GM06990 (cell line): ENCODE data around the gene PAPOLG.
A peak's percentile ranks its signal among the peaks of the same experiment; 100 is the strongest.

Source experiments
- DNase-seq: peaks from one replicate; pipeline ENCODE4 v3.0.0-alpha.2; 2011; ENCODE audit not compliant: insufficient read length; ENCODE audit errors: extremely low read depth
- H3K27me3 ChIP-seq: replicated peaks from 2 replicates; pipeline ENCODE4 v1.6.0; 2011; ENCODE audit warnings: low read length; ENCODE audit not compliant: control insufficient read depth, insufficient read depth
- H3K36me3 ChIP-seq: 2 replicates; pipeline ENCODE4 v1.5.1; 2011; ENCODE audit warnings: low read length; ENCODE audit not compliant: control insufficient read depth, insufficient read depth
- H3K4me3 ChIP-seq: replicated peaks from 2 replicates; pipeline ENCODE4 v1.5.1; 2011; ENCODE audit warnings: low read depth, mild to moderate bottlenecking, control low read depth, low read length
- CTCF ChIP-seq: IDR thresholded peaks from 2 replicates; pipeline ENCODE4 v1.5.1; 2011; ENCODE audit warnings: low read length, control low read depth, mild to moderate bottlenecking, inconsistent platforms; ENCODE audit not compliant: insufficient read depth, poor library complexity, severe bottlenecking

Gene PAPOLG

GRCh38 chr2:60832621-60833020 is 76.6 kb downstream of the PAPOLG start:
- no peak for DNase-seq
- TF ChIP-seq CTCF: no peak
- no peaks in the 10 kb centered on the region for H3K36me3 ChIP-seq
- no peak overlapping the region for H3K4me3 ChIP-seq
- H3K27me3 ChIP-seq: no peaks in the 10 kb centered on the region

GRCh38 chr2:60834270-60834717 is 78.2 kb downstream of the PAPOLG start:
- Histone ChIP-seq H3K4me3 (no peak overlapping the region), H3K27me3 (no peaks in the 10 kb centered on the region), H3K36me3 (no peaks in the 10 kb centered on the region)
- TF ChIP-seq CTCF: no peak
- DNase-seq: peak; percentile 76

- Histone ChIP-seq H3K4me3 (no peak overlapping the region), H3K36me3 (no peaks in the 10 kb centered on the region), H3K27me3 (no peaks in the 10 kb centered on the region)
- DNase-seq: no peak
- no peak for TF ChIP-seq CTCF
Observed at GRCh38 chr2:60836491-60836890, 80.4 kb downstream of the PAPOLG start.

GRCh38 chr2:60837123-60837522 is 81.1 kb downstream of the PAPOLG start:
- no peaks in the 10 kb centered on the region for H3K27me3 ChIP-seq

GRCh38 chr2:60838481-60838880 is 82.4 kb downstream of the PAPOLG start:
- no peak for TF ChIP-seq CTCF
- DNase-seq: no peak
- Histone ChIP-seq H3K36me3 (no peaks in the 10 kb centered on the region), H3K27me3 (no peaks in the 10 kb centered on the region), H3K4me3 (no peak overlapping the region)

More at GRCh38 chr2:60837123-60837522, 81.1 kb downstream of the PAPOLG start:
- no peak for TF ChIP-seq CTCF
- DNase-seq: peak; percentile 40
- Histone ChIP-seq H3K4me3 (no peak overlapping the region), H3K36me3 (no peaks in the 10 kb centered on the region)
